ENCODE measurements around the gene TMEM52. TPM values are rescaled to one million over a fixed set of nuclear protein-coding genes. Genes with fewer than 3 reads are reported as not detected.

Gene TMEM52
- total and polyA plus RNA-seq, 2 donors (not counting 3 experiments of a cell fraction or from before 2014, with no cell fraction given): 1.6 to 1.7 TPM

DNA sequence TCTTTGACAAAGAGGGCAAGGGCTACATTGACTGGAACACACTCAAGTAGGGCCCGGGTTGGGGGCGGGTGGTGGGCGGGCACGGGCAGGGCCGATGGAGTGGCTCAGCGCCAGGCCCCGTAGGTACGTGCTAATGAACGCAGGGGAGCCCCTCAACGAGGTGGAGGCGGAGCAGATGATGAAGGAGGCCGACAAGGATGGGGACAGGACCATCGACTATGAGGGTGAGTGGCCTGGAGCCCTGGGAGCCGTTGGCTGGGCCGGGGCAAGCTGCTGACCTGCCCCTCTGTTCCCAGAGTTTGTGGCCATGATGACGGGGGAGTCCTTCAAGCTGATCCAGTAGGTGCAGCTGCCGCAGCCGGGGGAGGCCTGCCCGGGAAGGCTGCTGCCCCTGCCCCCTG lies 2.2 kb downstream of the TMEM52 start:
- Histone ChIP-seq H2AFZ (ENCODE audit: low read depth, low read length) (no peak overlapping the region), H3K9me1 (replicated peaks; ENCODE audit: control insufficient read depth, extremely low read depth, insufficient read depth, low read length) (no peaks in the 10 kb centered on the region), H3K27ac (ENCODE audit: insufficient read depth, low read depth, low read length) (no peak overlapping the region), H3K27me3 (ENCODE audit: control insufficient read depth in 2 of 2, insufficient read depth in 2 of 2, low read length in 2 of 2) (no peaks in the 10 kb centered on the region), H3K9me3 (replicated peaks; ENCODE audit: control insufficient read depth, insufficient read depth, low read length) (no peaks in the 10 kb centered on the region), H3K4me1 (ENCODE audit: control insufficient read depth, extremely low read depth, insufficient read depth, low read length) (peaks cover 5% of the 10 kb centered on the region), H3K9ac (replicated peaks; ENCODE audit: extremely low read depth, insufficient read depth, low read length) (no peak overlapping the region), H3K36me3 (ENCODE audit: control insufficient read depth in 2 of 2, extremely low read depth in 1 of 2, insufficient read depth in 2 of 2, low read length in 2 of 2) (no peaks in the 10 kb centered on the region), H4K20me1 (replicated peaks; ENCODE audit: control insufficient read depth, extremely low read depth, insufficient read depth, low read length) (no peaks in the 10 kb centered on the region), H3K79me2 (ENCODE audit: control insufficient read depth, insufficient read depth, low read length) (no peaks in the 10 kb centered on the region), H3K4me2 (ENCODE audit: insufficient read depth, low read length) (no peak overlapping the region), H3K4me3 (replicated peaks in 1 of 3; ENCODE audit: insufficient read depth in 1 of 3, low read depth in 1 of 3, low read length in 3 of 3) (no peak overlapping the region)
- dilution Hi-C loops (cut with MboI; ENCODE audit: extremely low pct_ligation_motif_present, low sequenced_read_pairs) (no loop called here), intact Hi-C loops (cut with micrococcal nuclease) (loop anchor here (10.0 kb wide), 1 partner anchor 218 kb away; no protein-coding TSS in a partner anchor)
- TF ChIP-seq GATA2 (IDR thresholded peaks at IDR 0.05; ENCODE audit: insufficient read depth, insufficient read length, low read depth, low read length) (no peak), MYC (IDR thresholded peaks at IDR 0.05; ENCODE audit: low read depth, low read length) (no peak), FOS (IDR thresholded peaks at IDR 0.05; ENCODE audit: borderline replicate concordance, insufficient read depth, low read length) (no peak), MAX (IDR thresholded peaks at IDR 0.05; ENCODE audit: insufficient read depth, insufficient read length) (no peak), POLR2AphosphoS5 (IDR thresholded peaks at IDR 0.05; ENCODE audit: insufficient read depth, low read depth, low read length) (no peak), JUN (IDR thresholded peaks at IDR 0.05; ENCODE audit: borderline replicate concordance, insufficient read depth, insufficient read length, low read depth) (no peak), CTCF (IDR thresholded peaks at IDR 0.05; ENCODE audit: extremely low read depth in 1 of 2, insufficient read depth in 1 of 2, low read depth in 1 of 2, low read length in 2 of 2) (no peak), POLR2A (IDR thresholded peaks at IDR 0.05; ENCODE audit: low read depth, low read length) (no peak)
- POLR2A ChIA-PET: no interaction called here
- no peak for FAIRE-seq
- CTCF ChIA-PET: interaction anchor here (2.3 kb wide), 1 partner anchor 8 kb away, joined by 7 read pairs; no protein-coding TSS in a partner anchor
- no peak for DNase-seq (ENCODE audit: low read depth, low spot score)
- no TSS peak for BruUV-seq (replicated peaks)
